NCI-H2196 treated with DMSO at 0.1 percent for 48 hours (cell line): ENCODE results near the gene WIPI1.
"Not testable (repeated sequence)": the region's sequence is repeated elsewhere in the genome, so short reads cannot be mapped to it uniquely, and the experiment has no call there.

ENCODE experiments used
- DNase-seq: peaks from one replicate; lab custom pipeline; 2025; ENCODE audit not compliant: unreplicated experiment; lab: John Stamatoyannopoulos, UW

Gene WIPI1, protein sequence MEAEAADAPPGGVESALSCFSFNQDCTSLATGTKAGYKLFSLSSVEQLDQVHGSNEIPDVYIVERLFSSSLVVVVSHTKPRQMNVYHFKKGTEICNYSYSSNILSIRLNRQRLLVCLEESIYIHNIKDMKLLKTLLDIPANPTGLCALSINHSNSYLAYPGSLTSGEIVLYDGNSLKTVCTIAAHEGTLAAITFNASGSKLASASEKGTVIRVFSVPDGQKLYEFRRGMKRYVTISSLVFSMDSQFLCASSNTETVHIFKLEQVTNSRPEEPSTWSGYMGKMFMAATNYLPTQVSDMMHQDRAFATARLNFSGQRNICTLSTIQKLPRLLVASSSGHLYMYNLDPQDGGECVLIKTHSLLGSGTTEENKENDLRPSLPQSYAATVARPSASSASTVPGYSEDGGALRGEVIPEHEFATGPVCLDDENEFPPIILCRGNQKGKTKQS

DNA sequence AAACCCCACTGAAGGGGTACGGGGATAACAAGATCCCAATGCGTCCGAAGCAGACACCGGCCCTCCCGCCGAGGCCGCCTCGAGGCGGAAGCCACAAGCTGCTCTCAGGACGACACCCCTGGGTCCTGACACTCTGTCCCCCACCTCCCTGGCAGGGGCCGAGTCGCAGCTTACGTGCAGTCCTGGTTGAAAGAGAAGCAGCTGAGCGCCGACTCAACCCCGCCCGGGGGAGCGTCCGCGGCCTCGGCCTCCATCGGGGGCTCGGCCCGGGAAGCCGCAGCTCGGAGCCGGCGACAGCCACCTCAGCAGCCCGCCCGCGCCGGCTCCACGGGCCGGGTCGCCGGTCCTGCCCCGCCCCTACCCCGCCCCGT lies at the start of gene WIPI1:
Gene WIPI1, minus strand, starts transcription at position 329 of the 371 bp plus-strand sequence. Its CDS starts 75 bp downstream, at position 254.
- DNase-seq: no peak

DNA sequence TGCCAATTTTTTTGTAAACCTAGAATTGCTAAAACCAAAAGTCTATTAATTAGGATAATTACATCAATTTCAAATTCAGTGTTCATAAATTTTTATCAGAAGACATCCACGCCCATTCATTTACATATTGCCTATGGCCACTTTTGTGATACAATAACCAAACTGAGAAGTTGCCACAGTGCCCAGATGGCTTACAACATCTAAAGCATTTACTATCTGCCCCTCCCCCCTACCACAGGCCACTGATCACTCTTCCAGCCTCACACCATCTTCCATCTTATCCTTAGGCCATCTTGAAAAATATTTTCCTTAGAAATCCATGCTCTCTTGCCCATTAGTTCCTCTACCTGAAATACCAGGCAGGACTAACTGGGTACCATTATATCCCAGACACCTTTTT lies 48.7 kb upstream of the WIPI1 start:
- no peak for DNase-seq

DNA sequence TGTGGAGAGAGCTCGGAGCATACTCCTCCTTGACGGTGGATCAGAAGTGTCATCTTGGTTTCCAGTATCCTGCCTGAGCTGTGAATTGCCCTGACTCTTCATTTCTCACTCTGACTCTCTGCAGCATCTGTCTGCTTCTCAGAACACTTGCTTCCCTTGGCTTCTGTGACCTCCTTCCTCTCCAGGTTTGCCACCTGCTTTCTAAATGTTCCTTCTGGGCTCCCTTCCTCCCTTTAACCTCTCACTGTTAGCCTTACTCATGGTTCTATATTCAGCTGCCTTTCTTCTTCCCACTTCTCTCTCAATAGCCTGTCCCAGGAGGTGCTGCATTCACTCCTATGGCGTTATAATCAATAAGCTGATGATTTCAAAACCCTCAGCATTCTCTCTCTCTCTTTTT lies 43.8 kb upstream of the WIPI1 start:
- no peak for DNase-seq

DNA sequence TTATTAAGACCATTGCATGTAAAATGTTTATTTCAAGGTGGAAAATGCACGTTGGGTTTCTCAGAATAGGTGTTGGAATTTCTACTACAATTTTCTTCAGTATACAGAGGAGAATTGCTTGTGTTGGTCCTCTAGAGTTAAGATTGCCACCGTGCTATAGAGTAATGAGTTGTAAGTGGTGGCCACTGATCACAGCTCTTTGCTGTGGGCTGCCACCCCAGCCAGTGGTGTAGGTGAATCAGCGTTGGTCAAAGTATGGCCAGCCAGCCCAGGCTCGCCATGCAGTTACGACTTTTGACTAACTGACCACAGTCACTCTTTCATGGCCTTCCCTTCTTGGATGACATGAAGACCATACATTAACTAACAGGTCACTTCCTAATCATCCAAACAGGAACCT lies 42.3 kb upstream of the WIPI1 start:
- no peak for DNase-seq

DNA sequence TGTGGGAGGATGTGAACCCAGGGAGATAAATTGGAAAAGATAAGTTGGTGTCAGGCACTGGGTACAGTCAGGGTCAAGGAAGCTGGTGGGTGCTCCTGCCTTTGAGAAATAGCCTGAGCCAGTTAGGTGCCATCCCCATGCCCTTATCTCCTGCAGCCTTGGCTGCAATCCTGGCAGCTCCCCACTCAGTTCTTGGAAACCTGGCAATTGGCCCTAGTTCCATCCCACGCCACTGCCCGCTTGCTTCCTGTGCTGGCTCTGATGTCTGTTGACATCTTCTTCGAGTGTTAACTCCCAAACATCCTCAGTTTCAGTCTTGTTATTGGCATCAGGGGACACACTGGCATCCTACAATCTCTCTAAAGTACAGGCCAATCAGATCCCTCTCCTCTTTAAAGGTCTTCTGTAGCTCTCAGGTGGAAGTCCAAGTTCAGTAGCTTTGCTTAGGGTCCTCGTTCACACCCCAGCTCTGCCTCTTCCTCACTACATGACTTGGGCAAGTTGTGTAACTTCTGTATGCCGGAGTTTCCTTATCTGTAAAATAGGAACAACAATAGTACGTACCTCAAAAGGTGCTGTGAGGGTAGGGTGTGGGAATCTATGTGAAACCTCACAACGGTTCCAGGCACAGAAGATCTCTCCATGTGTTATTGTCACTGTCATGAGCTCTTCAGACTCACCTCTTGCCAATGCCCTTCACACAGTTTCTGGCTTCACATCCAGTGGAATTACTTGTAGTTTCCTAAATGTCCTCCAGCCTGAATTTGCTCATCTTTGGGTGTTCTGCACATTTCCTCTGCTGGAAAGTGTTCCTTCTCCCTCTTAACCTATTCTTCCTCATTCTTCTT lies 41.4 kb upstream of the WIPI1 start:
- no peak for DNase-seq

DNA sequence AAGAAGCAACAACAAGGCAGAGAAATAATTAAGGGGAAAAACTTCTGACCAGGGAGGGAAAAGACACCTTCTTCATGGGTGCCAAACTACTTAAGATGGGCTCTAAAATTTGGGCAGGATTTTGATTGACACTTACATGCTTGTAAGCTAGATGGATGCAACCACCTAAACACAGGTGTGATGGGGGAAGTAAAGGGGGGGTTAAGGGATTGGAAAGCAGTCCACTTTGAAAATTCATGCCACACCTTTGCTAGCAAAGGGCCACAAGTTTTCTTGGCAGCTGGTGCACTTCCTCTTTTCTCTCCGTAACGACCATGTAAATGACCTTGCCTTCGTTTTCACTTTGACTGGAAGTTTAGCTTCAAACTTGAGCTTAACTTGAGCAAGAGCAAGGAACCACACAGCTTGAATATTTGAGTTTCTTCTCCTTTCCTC lies 40.6 kb upstream of the WIPI1 start:
- no peak for DNase-seq

DNA sequence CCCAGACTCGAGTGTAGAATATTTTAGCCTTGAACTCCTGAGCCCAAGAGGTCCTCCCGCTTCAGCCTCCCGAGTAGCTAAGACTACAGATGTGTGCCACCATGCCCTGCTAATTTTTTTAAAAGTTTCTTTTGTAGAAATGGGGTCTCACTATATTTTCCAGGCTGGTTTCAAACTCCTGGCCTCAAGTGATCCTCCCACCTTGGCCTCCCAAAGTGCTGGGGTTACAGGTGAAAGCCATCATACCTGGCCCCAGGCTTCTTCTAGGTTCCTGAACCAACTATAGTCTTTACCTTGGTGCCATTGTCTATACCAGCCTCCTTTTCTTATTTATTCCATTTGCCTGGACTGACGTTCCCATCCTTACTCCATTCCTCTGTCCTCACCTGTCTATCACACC lies 37.8 kb upstream of the WIPI1 start:
- DNase-seq: no peak

DNA sequence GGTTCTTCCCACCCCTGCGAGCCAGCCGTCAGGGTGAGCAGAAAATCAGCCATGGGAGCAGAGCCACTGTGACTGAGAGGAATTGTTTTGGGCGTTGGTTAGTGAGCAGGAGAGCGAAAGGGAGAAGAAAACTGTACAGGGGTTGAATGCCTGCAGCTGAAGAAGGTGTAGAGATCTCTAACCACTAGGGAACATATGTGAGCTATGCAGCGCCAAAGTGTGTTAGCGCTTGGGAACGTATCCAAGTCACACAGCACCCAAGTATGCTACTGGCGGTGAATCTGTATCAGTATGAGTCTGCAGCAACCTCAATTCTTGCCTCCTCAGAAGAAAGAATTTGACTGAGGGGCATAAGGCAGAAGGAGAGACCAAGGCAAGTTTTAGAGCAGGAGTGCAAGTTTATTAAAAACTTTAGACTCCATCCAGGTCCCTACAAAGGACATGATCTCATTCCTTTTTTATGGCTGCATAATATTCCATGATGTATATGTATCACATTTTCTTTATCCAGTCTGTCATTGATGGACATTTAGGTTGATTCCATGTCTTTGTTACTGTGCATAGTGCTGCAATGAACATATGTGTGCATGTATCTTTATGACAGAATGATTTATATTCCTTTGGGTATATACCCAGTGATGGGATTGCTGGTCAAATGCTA lies 35.2 kb upstream of the WIPI1 start:
- not testable (repeated sequence) for DNase-seq

DNA sequence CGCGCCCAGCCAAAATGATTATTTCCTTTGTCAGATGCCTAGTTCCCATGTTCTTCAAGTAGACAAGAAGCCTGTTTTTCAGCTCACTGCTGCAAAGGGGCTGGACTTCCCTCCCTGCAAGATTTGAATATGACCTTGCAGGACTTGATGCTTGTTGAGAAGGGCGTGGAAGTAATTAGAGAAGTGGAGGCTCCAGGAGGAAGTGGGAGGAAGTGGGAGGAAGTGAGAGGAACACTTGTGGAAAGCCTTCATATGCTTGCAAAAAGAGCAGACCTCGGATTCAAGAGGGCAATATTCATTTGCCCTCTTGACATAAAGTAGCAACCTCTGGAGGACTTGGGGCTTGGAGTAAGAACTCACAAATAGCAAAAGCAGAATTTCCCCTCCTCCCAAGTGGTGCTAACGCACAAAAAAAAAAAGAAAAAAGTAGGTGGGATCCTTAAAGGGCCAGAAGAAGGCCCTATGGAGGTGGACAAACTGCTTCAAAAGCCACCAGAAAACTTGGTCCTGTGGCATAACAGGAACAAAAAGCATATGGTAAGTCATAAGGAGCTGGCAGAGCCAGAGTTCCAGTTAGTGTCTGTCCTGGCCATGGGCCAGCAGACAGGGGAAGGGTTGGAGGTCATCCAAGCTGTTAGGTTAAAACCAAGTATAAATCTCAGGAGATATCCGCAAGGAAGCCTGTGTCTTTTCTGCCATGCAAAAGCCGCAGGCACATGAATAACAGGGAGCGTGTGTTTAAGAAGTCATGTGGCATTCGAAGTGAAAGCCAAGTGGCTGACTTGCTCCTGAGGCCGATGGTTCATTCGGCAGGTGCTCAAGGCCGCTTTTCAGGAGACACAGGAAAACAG lies 34.3 kb upstream of the WIPI1 start:
- DNase-seq: no peak

DNA sequence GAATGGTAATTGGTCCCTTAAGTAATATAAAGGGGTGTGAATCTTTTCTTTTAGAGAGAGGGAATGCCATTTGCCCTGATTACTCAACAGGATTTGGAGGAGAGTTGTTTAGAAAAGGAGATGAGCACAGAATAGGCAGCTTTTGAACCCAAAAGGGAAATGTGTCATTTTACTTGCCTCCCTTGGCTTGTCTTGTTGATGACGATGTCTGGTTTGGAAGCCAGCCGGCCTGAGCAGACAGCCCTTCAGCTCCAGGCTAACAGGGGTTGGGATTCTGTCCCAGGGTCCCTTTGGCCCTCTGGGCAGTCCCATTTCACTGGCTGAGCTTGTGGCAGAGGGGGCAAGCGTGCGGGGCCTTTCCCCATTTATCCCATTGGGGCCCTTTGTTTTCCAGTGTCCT lies 32.6 kb upstream of the WIPI1 start:
- no peak for DNase-seq

DNA sequence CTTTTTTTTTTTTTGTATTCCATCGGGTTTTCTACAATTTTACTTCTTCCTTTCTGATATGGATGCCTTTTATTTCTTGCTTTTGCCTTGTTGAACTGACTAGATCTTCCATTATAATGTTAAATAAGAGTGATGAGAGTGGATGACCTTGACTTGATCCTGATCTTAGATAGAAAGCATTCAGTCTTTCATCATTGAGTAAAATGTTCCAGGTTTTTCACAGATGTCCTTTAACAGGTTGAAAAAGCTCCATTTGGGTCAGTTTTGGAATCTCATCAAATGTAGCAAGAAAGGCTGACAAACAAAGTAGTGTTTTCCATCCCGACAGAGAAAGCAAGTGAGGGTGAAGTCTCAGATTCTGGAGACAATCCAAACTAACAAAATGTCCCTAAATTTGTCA lies 27.2 kb upstream of the WIPI1 start:
- DNase-seq: no peak

DNA sequence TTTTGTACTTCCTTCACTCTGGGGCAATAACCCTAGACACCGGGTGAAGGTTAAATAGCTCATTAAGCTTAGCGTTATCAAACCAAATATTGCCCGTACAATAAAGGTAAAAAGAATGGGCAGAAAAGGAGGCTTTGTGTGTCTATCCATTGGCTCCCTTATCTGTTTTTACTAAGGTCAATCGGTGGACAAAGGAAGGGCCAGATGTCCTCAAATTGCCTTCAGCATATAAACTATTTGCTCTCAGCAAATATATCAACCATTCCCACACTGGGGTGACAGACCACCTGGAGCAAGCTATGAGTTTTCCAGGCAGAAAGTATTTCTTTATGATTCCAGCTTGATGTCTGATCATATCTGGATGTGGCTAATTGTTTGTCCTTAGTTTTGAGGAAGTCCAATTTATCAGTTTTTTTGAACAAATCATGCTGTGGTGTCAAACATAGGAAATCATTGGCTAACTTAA lies 25.3 kb upstream of the WIPI1 start:
- DNase-seq: no peak

DNA sequence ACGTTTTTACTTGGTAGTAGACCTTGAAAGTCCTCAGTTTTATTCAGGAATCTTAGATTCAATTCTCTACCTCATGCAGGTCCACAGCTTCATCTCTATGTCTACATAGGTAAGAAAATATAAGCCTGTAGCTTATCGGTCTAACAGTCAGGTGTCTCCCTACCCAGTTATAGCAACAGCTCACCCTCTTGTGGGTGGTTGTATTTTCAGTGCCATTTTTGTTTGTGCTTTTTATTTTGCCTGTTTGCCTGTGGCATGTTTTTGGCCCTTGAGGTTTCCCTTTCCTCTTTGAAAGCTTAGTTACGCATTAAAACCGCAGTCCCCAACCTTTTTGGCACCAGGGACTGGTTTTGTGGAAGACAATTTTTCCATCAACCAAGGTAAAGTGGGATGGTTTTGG lies 23.6 kb upstream of the WIPI1 start:
- no peak for DNase-seq

DNA sequence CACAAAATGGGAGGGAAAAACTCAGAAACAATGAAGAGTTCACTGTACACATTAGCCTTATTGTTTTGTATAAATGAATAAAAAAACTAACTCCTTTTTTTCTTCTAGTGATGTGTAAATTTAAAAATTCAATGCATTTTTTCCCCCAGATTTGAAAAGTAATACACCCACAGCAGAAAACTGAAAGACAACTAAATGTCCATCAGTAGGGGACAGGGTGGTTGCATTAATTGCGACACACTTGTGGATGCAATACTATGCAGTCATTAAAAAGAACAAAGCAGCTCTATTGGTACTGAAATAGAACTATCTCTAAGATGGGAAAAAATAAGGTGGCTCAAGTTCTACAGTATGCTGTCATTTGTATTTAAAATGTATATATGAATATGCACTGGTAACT lies 13.7 kb upstream of the WIPI1 start:
- no peak for DNase-seq

DNA sequence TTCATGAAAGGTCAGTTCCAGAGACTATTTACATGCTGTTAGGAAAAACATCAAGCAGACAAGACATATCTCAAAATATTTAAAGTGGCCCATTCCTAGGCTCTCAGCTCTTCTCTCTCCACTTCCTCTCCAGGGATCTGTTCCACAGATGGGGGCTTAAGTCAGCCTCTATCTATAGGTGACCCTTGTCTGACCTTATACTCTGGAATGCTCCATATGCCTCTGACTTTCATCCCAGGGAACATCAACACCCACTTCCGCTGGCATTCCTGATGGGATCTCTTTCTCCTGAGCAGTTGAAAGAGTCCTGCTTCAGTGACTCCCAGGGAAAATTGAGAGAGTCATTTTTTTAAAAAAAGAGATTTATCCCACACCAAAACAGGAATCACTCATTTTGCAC lies 11.5 kb upstream of the WIPI1 start:
- no peak for DNase-seq

DNA sequence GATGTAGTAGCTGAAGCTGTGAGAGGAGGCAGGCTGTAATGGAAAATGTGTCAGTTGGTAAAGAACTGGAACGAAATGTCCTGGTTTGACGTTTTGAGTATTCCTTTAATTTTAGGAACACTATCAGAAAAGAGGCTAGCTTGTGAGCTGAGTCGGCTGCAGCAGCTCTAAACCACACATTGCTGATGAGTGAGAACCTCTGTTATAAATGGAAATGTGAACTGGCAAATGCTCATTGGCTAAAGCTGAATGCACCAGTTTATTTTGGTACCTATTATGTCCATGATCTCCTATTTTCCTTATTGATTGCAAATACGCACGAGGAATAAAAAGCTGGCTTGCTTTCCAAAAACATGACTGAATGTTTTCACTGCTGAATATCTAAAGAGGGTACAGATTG lies 11.0 kb upstream of the WIPI1 start:
- DNase-seq: no peak

DNA sequence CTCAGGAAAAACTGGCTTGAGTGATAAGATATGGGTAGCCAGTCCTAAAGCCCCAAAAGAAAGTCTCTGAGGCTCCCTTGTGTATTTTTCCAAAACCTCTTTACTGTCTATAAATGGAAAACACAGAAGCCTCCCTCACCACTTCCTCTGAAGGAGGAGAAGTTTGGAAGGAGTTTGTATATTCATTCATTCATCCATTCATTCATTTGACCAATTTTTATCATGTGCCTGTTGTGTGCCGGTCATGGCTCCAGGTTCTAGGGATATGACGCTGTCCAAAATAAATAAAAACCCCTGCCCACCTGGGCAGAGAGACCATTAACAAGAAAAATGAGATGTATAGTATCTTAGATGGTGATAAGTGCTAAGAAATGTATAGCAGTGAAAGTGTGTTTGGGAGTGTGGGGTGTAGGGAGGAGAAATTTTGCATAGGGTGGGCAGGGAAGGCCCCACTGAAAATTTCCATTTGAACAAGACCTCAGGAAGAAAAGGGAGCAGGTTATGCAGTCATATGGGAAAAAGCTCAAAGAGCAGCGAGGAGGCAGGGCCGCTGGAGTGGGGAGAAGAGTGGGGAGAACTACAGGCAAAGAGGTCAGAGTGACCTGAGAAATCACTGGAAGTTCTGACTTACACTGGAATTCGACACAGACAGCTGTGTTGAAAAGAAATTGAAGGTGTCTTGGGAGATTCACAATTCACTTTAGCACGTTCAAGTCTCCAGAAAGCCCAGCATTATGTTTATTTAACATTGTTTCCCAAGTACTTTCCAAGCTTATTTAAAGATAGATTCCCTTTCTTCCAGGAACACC lies 6.1 kb upstream of the WIPI1 start:
- no peak for DNase-seq

DNA sequence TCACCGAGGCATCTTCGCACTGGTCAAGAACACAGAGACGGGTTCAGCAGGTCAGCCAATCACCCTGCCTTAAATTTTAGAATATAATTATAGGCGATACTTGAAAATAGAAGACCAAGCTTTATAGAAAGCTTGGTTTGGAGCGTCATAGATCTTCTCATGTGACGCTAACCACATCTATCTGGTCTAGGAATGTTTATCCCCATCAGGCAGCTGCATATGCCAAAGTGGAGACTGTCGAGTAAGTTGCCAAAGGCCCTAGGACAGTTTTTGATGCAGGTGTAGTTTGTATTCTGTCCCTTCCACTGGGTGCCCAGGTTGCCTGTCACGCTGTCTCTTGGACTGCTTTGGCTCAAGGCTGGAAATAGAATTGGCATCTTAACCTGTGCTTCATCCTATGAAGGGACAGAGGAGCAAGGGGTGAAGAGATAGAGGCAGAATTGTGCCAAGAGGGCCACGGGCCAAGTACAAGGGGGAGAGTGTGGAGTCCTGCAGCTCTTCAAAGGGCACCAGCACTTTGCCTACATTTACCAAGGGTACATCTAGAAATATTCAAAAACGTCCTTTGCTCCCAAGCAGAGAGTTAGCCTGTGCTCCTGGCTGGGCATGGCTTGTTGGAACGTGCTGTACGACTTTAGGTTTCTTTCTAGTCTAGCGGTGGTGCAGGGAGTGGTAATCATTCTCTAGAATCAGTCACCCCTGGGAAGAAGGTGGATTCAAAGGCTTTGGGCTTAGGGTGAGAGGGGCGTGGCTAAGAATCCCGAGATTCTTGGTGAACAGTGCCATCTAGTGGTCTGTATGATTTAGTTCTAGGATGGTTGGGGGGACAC lies 5.3 kb upstream of the WIPI1 start:
- DNase-seq: peak; percentile 83

DNA sequence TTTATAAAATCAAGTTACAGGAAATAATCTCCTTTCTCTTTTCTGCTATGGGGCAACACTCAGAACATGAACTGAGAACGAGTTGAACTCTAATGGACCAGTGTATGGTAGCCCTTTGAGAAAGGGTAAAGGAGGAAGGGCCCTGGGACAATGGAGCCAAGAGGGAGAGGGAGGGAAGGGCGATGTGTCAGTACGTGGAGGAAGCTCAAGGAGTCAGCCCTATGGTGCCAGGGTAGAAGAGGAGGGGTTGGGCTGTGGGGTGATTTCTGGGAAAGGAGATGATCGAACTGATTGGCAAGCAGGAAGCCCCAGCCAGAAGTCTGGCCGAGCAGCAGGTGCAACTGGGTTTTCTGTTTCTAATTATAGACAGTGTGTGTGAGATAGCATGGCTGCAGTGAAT lies 4.3 kb upstream of the WIPI1 start:
- DNase-seq: peak; percentile 65
